ENCODE results near the gene NTM. TPM values are rescaled to one million over a fixed set of nuclear protein-coding genes. Genes with fewer than 3 reads are reported as not detected.

NTM gene
- total RNA-seq, 1 donor: 52.2 TPM

- DNase-seq (ENCODE audit: low read depth): no peak
- TF ChIP-seq, protein P1, sequence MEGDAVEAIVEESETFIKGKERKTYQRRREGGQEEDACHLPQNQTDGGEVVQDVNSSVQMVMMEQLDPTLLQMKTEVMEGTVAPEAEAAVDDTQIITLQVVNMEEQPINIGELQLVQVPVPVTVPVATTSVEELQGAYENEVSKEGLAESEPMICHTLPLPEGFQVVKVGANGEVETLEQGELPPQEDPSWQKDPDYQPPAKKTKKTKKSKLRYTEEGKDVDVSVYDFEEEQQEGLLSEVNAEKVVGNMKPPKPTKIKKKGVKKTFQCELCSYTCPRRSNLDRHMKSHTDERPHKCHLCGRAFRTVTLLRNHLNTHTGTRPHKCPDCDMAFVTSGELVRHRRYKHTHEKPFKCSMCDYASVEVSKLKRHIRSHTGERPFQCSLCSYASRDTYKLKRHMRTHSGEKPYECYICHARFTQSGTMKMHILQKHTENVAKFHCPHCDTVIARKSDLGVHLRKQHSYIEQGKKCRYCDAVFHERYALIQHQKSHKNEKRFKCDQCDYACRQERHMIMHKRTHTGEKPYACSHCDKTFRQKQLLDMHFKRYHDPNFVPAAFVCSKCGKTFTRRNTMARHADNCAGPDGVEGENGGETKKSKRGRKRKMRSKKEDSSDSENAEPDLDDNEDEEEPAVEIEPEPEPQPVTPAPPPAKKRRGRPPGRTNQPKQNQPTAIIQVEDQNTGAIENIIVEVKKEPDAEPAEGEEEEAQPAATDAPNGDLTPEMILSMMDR (IDR thresholded peaks at IDR 0.05; ENCODE audit: insufficient read depth, low read length): no peak
- no peak overlapping the region for H3K4me3 ChIP-seq (ENCODE audit: low read depth, low read length)
These were observed 259.6 kb downstream of the NTM start for GRCh38 chr11:131629925-131630540.

DNA sequence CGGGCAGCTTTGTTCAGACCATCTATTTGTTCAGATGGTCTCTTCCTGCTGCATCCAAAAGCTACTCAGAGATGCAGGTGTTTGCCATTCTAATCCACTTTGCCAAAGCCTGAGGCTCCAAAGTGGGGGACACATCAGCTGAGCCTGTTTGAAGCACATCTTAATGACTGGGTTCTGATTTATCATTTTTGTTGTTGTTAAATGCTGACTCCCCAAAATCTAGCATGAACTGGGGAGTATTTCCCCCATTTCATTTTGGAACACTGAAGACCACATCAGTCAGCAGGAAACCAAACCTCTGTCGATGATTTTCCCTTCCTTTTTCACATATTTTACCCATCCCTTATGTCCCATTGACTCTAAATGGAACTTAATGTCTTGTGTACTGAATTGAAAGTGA lies 262.6 kb downstream of the NTM start:
- DNase-seq (ENCODE audit: low read depth): no peak
- TF ChIP-seq, protein P1 (IDR thresholded peaks at IDR 0.05; ENCODE audit: insufficient read depth, low read length): no peak
- H3K4me3 ChIP-seq (ENCODE audit: low read depth, low read length): no peak overlapping the region

- no peak for DNase-seq (ENCODE audit: low read depth)
- TF ChIP-seq, protein P1 (IDR thresholded peaks at IDR 0.05; ENCODE audit: insufficient read depth, low read length): no peak
- no peak overlapping the region for H3K4me3 ChIP-seq (ENCODE audit: low read depth, low read length)
These were observed 263.7 kb downstream of the NTM start for GRCh38 chr11:131633921-131634715.

- H3K4me3 ChIP-seq (ENCODE audit: low read depth, low read length): no peak overlapping the region
- DNase-seq (ENCODE audit: low read depth): no peak
- TF ChIP-seq, protein P1 (IDR thresholded peaks at IDR 0.05; ENCODE audit: insufficient read depth, low read length): no peak
These were observed 267.2 kb downstream of the NTM start for GRCh38 chr11:131637469-131638175.

DNA sequence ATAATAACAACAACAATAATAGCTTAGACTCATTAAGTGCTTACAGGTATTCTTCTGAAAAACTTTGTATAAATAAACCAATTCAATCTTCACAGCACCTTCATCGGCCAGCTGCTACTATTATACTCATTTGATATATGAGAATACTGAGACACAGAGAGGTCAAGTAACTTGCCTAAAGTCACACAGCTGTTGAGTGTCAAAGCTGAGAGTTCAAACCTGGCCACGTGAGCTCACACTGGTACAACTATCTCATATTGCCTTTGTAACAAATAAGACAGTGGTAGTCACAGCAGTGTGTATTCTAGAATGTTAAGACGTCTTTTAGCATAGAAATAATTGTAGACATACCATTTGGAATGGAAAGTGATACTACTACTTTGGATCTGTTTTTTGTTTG lies 268.5 kb downstream of the NTM start:
- TF ChIP-seq, protein P1 (IDR thresholded peaks at IDR 0.05; ENCODE audit: insufficient read depth, low read length): no peak
- H3K4me3 ChIP-seq (ENCODE audit: low read depth, low read length): no peak overlapping the region
- no peak for DNase-seq (ENCODE audit: low read depth)

- H3K4me3 ChIP-seq (ENCODE audit: low read depth, low read length): no peak overlapping the region
- no peak for DNase-seq (ENCODE audit: low read depth)
- TF ChIP-seq, protein P1 (IDR thresholded peaks at IDR 0.05; ENCODE audit: insufficient read depth, low read length): no peak
These were observed 269.9 kb downstream of the NTM start for GRCh38 chr11:131640320-131640719.

All from fibroblast of the aortic adventitia (primary cell).